Heart right ventricle (tissue), 16 donors: ENCODE measurements around the gene REEP6. TPM values are rescaled to one million over a fixed set of nuclear protein-coding genes. Genes with fewer than 3 reads are reported as not detected.

Experiments
- ATAC-seq, 8 donors: fragments of 200-7000 bp; cut with Tn5 transposase; one replicate each; pipeline ENCODE4 v1.9.1; 2020; ENCODE audit warnings: mild to moderate bottlenecking in 8 of 8, moderate library complexity in 8 of 8, moderate number of reproducible peaks in 1 of 8
- DNase-seq, 2 donors: peaks; one replicate each; pipeline ENCODE4 v3.0.0-alpha.2; 2020
- H3K27ac ChIP-seq, 10 donors: fragments of 200-600 bp; sonication (generic) in 2 of 10; one replicate each; pipeline versions ENCODE4 v1.5.0 to v1.8.0; 2020 to 2022; ENCODE audit warnings: mild to moderate bottlenecking in 3 of 10
- H3K27me3 ChIP-seq, 7 donors: fragments of 200-600 bp; one replicate each; pipeline ENCODE4 v1.8.0; 2021 to 2022; ENCODE audit warnings: mild to moderate bottlenecking in 2 of 7
- H3K36me3 ChIP-seq, 9 donors: fragments of 200-600 bp; sonication (generic) in 1 of 9; one replicate each; pipeline versions ENCODE4 v1.5.0 to v1.8.0; 2020 to 2022; ENCODE audit warnings: mild to moderate bottlenecking in 2 of 9
- H3K4me1 ChIP-seq, 9 donors: fragments of 200-600 bp; sonication (generic) in 1 of 9; one replicate each; pipeline versions ENCODE4 v1.5.0 to v1.8.0; 2020 to 2022; ENCODE audit warnings: mild to moderate bottlenecking in 4 of 9
- H3K4me3 ChIP-seq, 10 donors: fragments of 200-600 bp; sonication (generic) in 2 of 10; one replicate each; pipeline versions ENCODE4 v1.5.0 to v1.8.0; 2020 to 2022; ENCODE audit warnings: mild to moderate bottlenecking in 7 of 10, moderate library complexity in 2 of 10
- H3K9me3 ChIP-seq, 11 donors: fragments of 200-600 bp in 10 of 11; sonication (generic) in 2 of 11; one replicate each; pipeline versions ENCODE4 v1.5.0 to v1.8.0; 2013 to 2022; ENCODE audit warnings: mild to moderate bottlenecking in 2 of 11, control low read depth in 1 of 11, moderate library complexity in 1 of 11
- CTCF ChIP-seq, 9 donors: fragments of 200-600 bp; sonication (generic) in 2 of 9; IDR thresholded peaks; one replicate each; pipeline versions ENCODE4 v1.5.0 to v1.8.0; 2021 to 2022; ENCODE audit warnings: antibody characterized with exemption in 9 of 9, mild to moderate bottlenecking in 5 of 9, moderate library complexity in 1 of 9
- WGBS, 2 donors: extraction: QIAGEN DNeasy Blood & Tissue Kit; methylation state at CpG; one replicate each; pipeline ENCODE4 v1.1.7; 2013; ENCODE audit warnings: inconsistent platforms in 1 of 2; 5-methylcytosine and 5-hydroxymethylcytosine counted together
- intact Hi-C, 10 donors: fragments of 100-400 bp; cut with DNase I; formaldehyde crosslinking; loops; one replicate each; pipeline versions ENCODE4 v1.11.1 to v1.14.2; 2022
- polyA plus RNA-seq, 2 donors: library from polyadenylated mRNA; stranded (reverse); fragments of 200-250 nt; gene quantifications; one replicate each; pipeline ENCODE4 v1.2.3, GENCODE V29; 2013
- total RNA-seq, 10 donors: library from RNA; stranded (reverse); fragmentation: NEBNext Ultra II Directional in 3 of 10; extraction: Animal tissue kit (Norgen Biotek cat#: 25700) in 3 of 10; gene quantifications; one replicate each; pipeline versions ENCODE4 v1.2.1 to v1.2.4, GENCODE V29; 2021 to 2023
- donor health status: Arrhythmogenic right ventricular cardiomyopathy.
- donor health status: ischemic (EF 13 %, LVEDD 7.1; RV severe dilation, severe dysfunction).
- donor health status: healthy with polysubstance abuse.
- donor health status: DM: no; HTN: yes; CAD: no.
- donor health status: DM: no; HTN: no; CAD: no.
- donor health status: ischemic (EF 25% LVEDD 6.9; RV normal size, moderate dysfunction).
- donor health status: ischemic (EF 25% LVEDD 5.7; RV mildly dilated, moderate dysfunction).
- donor health status: healthy.
- donor health status: DM: yes; HTN: yes; CAD: no.
- donor health status: Ischemic cardiomyopathy.
- donor health status: ischemic (EF 35%, LVEDD 5.7; RV mildly dilated, moderate dysfunction).
- donor health status: nonischemic (EF 11% LVEDD 7.7; RV severe dilation, severe dysfunction).
- donor health status: DM: yes; HTN: yes; CAD: no.
- donor health status: PGD.
- donor health status: ischemic (EF 29% LVEDD 5.4; RV normal size, mild dysfunction).
- donor health status: nonischemic (EF 23%, LVEDD 6.1; RV moderate dilation, normal function).

The REEP6 gene
- total and polyA plus RNA-seq, 12 donors: 1.8 to 5.0 (median 3.8) TPM

- TF ChIP-seq CTCF (IDR thresholded peaks at IDR 0.05): no peak
Measured at GRCh38 chr19:1525343-1525742, 34.4 kb downstream of the REEP6 start.

DNA sequence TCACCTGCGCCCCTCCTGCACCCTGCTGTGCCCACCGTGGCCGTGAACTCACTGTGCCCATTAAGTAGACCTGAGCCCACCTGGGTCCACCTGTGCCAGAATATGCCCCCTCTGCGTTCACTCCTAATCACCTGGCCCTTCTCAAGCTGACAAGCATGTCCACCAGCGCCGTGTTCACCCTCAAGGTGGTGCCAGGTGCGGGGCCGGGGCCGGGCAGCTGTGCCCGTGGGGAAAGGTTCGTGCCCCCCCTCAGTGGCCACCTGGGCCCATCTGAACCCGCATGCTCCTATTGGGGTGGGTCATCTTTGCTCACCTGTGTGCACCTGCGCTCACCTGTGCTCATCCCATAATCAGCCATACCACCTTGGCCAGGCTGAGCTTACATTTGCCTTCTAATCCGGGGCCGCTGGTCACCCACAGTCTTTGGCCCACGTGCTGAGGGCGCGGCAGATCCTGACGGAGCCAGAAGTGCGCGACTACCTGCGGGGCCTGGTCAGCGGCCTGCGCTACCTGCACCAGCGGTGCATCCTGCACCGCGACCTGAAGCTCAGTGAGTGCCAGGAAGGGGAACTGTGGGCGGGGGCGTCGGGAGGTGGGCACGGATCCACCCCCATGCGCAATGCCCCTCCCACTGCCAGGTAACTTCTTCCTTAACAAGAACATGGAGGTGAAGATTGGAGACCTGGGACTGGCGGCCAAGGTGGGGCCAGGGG, 35.2 kb downstream of the REEP6 start:
- no peak for DNase-seq
- no peak for ATAC-seq
- WGBS, 2 donors: 80% methylated on average over 33 of the region's 33 CpGs
- no peak overlapping the region for H3K27ac ChIP-seq
- H3K36me3 ChIP-seq: no peaks in the 10 kb centered on the region
- no peaks in the 10 kb centered on the region for H3K9me3 ChIP-seq
- intact Hi-C loops: loop anchor here in 1 of 10 donors (10.0 kb wide), 1 partner anchor 211 kb away; no protein-coding TSS in a partner anchor
- no peak for TF ChIP-seq CTCF (IDR thresholded peaks at IDR 0.05)
- H3K4me1 ChIP-seq: peaks cover 0 to 9% (median 4%) of the 10 kb centered on the region in 9 donors
- H3K4me3 ChIP-seq: no peak overlapping the region
- H3K27me3 ChIP-seq: peaks cover 26 to 71% (median 61%) of the 10 kb centered on the region in 7 donors

More at GRCh38 chr19:1525343-1525742, 34.4 kb downstream of the REEP6 start:
- Histone ChIP-seq H3K36me3 (no peaks in the 10 kb centered on the region), H3K4me3 (no peak overlapping the region), H3K27me3 (peaks cover 26 to 70% (median 58%) of the 10 kb centered on the region in 7 donors), H3K27ac (no peak overlapping the region), H3K9me3 (no peaks in the 10 kb centered on the region), H3K4me1 (peaks cover 0 to 11% (median 4%) of the 10 kb centered on the region in 9 donors)
- WGBS, 2 donors: 64% methylated on average over 31 of the region's 31 CpGs
- DNase-seq (no peak), ATAC-seq (no peak)
- intact Hi-C loops: loop anchor here in 1 of 10 donors (10.0 kb wide), 1 partner anchor 211 kb away; no protein-coding TSS in a partner anchor

- ATAC-seq: no peak
- Histone ChIP-seq H3K36me3 (no peaks in the 10 kb centered on the region), H3K4me3 (no peak overlapping the region), H3K4me1 (peaks cover 0 to under 1% (median 0%) of the 10 kb centered on the region in 9 donors), H3K9me3 (no peaks in the 10 kb centered on the region), H3K27me3 (peaks cover 26 to 71% (median 68%) of the 10 kb centered on the region in 7 donors), H3K27ac (no peak overlapping the region)
- WGBS, 2 donors: 80 to 83% methylated on average over 18 of the region's 18 CpGs
- intact Hi-C loops: loop anchor here in 1 of 10 donors (10.0 kb wide), 1 partner anchor 212 kb away; no protein-coding TSS in a partner anchor
- no peak for DNase-seq
- no peak for TF ChIP-seq CTCF (IDR thresholded peaks at IDR 0.05)
Measured at GRCh38 chr19:1526979-1527649, 36.1 kb downstream of the REEP6 start.

GRCh38 chr19:1527650-1528309, 36.8 kb downstream of the REEP6 start:
- H3K27me3 ChIP-seq: peaks cover 26 to 73% (median 64%) of the 10 kb centered on the region in 7 donors
- no peak overlapping the region for H3K27ac ChIP-seq
- no peaks in the 10 kb centered on the region for H3K36me3 ChIP-seq
- 82 to 86% methylated on average over 27 of the region's 27 CpGs for WGBS, 2 donors
- H3K9me3 ChIP-seq: no peaks in the 10 kb centered on the region
- no peak for TF ChIP-seq CTCF (IDR thresholded peaks at IDR 0.05)
- DNase-seq (no peak), ATAC-seq (peak in 1 of 8 donors; percentile 16)
- H3K4me1 ChIP-seq: no peaks in the 10 kb centered on the region
- intact Hi-C loops: loop anchor here in 1 of 10 donors (10.0 kb wide), 1 partner anchor 213 kb away; no protein-coding TSS in a partner anchor
- H3K4me3 ChIP-seq: no peak overlapping the region
